HEK293 (cell line): ENCODE measurements around the gene KIF19.

ENCODE experiments used
- GFI1B ChIP-seq: fragments of 450-650 bp; formaldehyde crosslinking; IDR thresholded peaks from 2 replicates; pipeline ENCODE4 v1.5.1; 2016; ENCODE audit warnings: missing biosample characterization, missing genetic modification characterization
- HOXD13 ChIP-seq: sonication (generic); formaldehyde crosslinking; IDR thresholded peaks from 2 replicates; pipeline ENCODE4 v1.8.0; 2022; ENCODE audit warnings: missing genetic modification reagents, borderline replicate concordance
- SCRT1 ChIP-seq: fragments of 450-650 bp; formaldehyde crosslinking; IDR thresholded peaks from 2 replicates; pipeline ENCODE4 v1.5.1; 2016; ENCODE audit warnings: missing biosample characterization, missing genetic modification characterization, borderline replicate concordance
- SP2 ChIP-seq: fragments of 450-650 bp; formaldehyde crosslinking; IDR thresholded peaks from 2 replicates; pipeline ENCODE4 v1.5.1; 2016; ENCODE audit warnings: missing biosample characterization, missing genetic modification characterization
- SP7 ChIP-seq: fragments of 450-650 bp; formaldehyde crosslinking; IDR thresholded peaks from 2 replicates; pipeline ENCODE4 v1.5.1; 2016; ENCODE audit warnings: missing biosample characterization, missing genetic modification characterization
- WT1 ChIP-seq: fragments of 450-650 bp; formaldehyde crosslinking; IDR thresholded peaks from 2 replicates; pipeline ENCODE4 v1.5.1; 2016; ENCODE audit warnings: missing biosample characterization, missing genetic modification characterization
- ZNF24 ChIP-seq: fragments of 450-650 bp; formaldehyde crosslinking; IDR thresholded peaks from 2 replicates; pipeline ENCODE4 v1.5.1; 2016; ENCODE audit warnings: missing biosample characterization, missing genetic modification characterization
- ZNF302 ChIP-seq: fragments of 450-650 bp; formaldehyde crosslinking; IDR thresholded peaks from 2 replicates; pipeline ENCODE4 v1.5.1; 2016; ENCODE audit warnings: missing biosample characterization, missing genetic modification characterization, low read depth
- ZNF350 ChIP-seq: fragments of 450-650 bp; formaldehyde crosslinking; IDR thresholded peaks from 2 replicates; pipeline ENCODE4 v1.5.0; 2017; ENCODE audit warnings: missing biosample characterization, mild to moderate bottlenecking, missing genetic modification characterization
- ZNF391 ChIP-seq: fragments of 450-650 bp; formaldehyde crosslinking; IDR thresholded peaks from 2 replicates; pipeline ENCODE4 v1.5.1; 2016; ENCODE audit warnings: low read depth, missing biosample characterization, missing genetic modification characterization, borderline replicate concordance
- ZNF394 ChIP-seq: fragments of 450-650 bp; formaldehyde crosslinking; IDR thresholded peaks from 2 replicates; pipeline ENCODE4 v1.5.1; 2016; ENCODE audit warnings: missing biosample characterization, missing genetic modification characterization, mild to moderate bottlenecking, moderate library complexity, borderline replicate concordance
- ZNF404 ChIP-seq: fragments of 450-650 bp; formaldehyde crosslinking; IDR thresholded peaks from 2 replicates; pipeline ENCODE4 v1.5.1; 2017; ENCODE audit warnings: missing biosample characterization, missing genetic modification characterization
- ZNF521 ChIP-seq: fragments of 450-650 bp; formaldehyde crosslinking; IDR thresholded peaks from 2 replicates; pipeline ENCODE4 v1.5.1; 2017; ENCODE audit warnings: missing biosample characterization, mild to moderate bottlenecking, missing genetic modification characterization
- ZNF544 ChIP-seq: fragments of 450-650 bp; formaldehyde crosslinking; IDR thresholded peaks from 2 replicates; pipeline ENCODE4 v1.5.0; 2017; ENCODE audit warnings: missing biosample characterization, missing genetic modification characterization
- ZNF610 ChIP-seq: fragments of 450-650 bp; formaldehyde crosslinking; IDR thresholded peaks from 2 replicates; pipeline ENCODE4 v1.5.1; 2016; ENCODE audit warnings: missing biosample characterization, missing genetic modification characterization, borderline replicate concordance
- ZNF658 ChIP-seq: fragments of 450-650 bp; formaldehyde crosslinking; IDR thresholded peaks from 2 replicates; pipeline ENCODE4; 2016; ENCODE audit warnings: missing biosample characterization, missing genetic modification characterization
- ZNF660 ChIP-seq: fragments of 450-650 bp; IDR thresholded peaks from 2 replicates; pipeline ENCODE4 v1.5.1; 2018; ENCODE audit warnings: missing biosample characterization, mild to moderate bottlenecking, missing genetic modification characterization
- ZNF664 ChIP-seq: fragments of 450-650 bp; formaldehyde crosslinking; IDR thresholded peaks from 2 replicates; pipeline ENCODE4 v1.5.1; 2016; ENCODE audit warnings: missing biosample characterization, missing genetic modification characterization
- TF ChIP-seq, protein P1 (sequence below): fragments of 450-650 bp; formaldehyde crosslinking; IDR thresholded peaks from 2 replicates; pipeline ENCODE4 v1.5.1; 2016; ENCODE audit warnings: missing biosample characterization, missing genetic modification characterization
- TF ChIP-seq, protein P2 (sequence below): fragments of 450-650 bp; formaldehyde crosslinking; optimal IDR thresholded peaks from 2 replicates; pipeline ENCODE3; 2016; ENCODE audit warnings: missing biosample characterization, mild to moderate bottlenecking, missing genetic modification characterization
- TF ChIP-seq, protein P3 (sequence below): fragments of 450-650 bp; formaldehyde crosslinking; IDR thresholded peaks from 2 replicates; pipeline ENCODE4 v1.5.1; 2016; ENCODE audit warnings: missing biosample characterization, missing genetic modification characterization, low read depth
- TF ChIP-seq, protein P4 (sequence below): fragments of 450-650 bp; formaldehyde crosslinking; IDR thresholded peaks from 2 replicates; pipeline ENCODE4 v1.5.1; 2016; ENCODE audit warnings: missing biosample characterization, missing genetic modification characterization
- TF ChIP-seq, protein P5 (sequence below): fragments of 450-650 bp; formaldehyde crosslinking; IDR thresholded peaks from 2 replicates; pipeline ENCODE4 v1.5.1; 2016; ENCODE audit warnings: missing biosample characterization, missing genetic modification characterization
- TF ChIP-seq, protein P6 (sequence below): fragments of 450-650 bp; formaldehyde crosslinking; IDR thresholded peaks from 2 replicates; pipeline ENCODE4 v1.5.1; 2016; ENCODE audit warnings: missing biosample characterization, missing genetic modification characterization
- TF ChIP-seq, protein P7 (sequence below): fragments of 450-650 bp; formaldehyde crosslinking; IDR thresholded peaks from 2 replicates; pipeline ENCODE4 v1.5.0; 2017; ENCODE audit warnings: missing biosample characterization, missing genetic modification characterization, borderline replicate concordance

The KIF19 gene

DNA sequence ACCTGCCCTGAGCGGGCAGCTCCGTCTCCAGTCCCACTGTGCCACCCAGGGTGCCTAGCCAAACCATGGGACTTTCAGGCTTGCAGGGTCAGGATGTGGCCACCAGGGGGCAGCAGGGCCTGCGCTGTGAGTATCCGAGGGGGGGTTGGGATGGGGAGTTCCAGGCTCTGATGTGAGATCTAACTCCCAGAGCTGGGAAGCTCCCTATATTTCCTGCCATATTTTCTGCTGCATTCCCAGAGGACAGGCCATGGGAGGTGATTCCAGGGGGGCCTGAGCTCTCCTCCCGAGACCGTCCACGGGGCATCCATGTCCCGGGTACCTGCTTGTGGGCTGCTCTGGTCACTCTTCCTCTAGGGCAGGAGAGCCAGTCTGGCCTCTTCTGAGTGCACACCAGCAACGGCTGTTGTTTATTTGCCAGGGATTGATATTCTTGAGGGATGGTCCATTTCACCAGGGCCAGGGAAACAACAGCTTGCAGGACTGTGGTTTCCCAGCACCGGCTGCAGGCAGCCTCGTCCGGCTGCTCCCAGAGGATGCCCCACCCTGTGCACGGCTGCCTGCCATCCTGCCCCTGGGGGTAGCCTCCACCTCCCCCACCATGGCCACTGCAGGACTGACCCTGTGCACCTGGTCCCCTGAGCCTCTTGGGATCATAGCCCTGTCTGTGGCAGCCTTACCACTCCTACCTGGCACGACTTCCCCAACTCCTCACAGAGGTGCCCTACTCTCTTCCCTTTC, 42.5 kb downstream of the KIF19 start (continued):
- TF ChIP-seq ZNF391 (tag by site-specific recombination): no peak
- 0 out of 2 replicates have a peak, but pooled peaks have one; percentile 31 for TF ChIP-seq SP7 (tag by site-specific recombination)
- TF ChIP-seq ZNF544: no peak
- TF ChIP-seq HOXD13 (CRISPR knock-in tag): no peak
- TF ChIP-seq, protein P1, sequence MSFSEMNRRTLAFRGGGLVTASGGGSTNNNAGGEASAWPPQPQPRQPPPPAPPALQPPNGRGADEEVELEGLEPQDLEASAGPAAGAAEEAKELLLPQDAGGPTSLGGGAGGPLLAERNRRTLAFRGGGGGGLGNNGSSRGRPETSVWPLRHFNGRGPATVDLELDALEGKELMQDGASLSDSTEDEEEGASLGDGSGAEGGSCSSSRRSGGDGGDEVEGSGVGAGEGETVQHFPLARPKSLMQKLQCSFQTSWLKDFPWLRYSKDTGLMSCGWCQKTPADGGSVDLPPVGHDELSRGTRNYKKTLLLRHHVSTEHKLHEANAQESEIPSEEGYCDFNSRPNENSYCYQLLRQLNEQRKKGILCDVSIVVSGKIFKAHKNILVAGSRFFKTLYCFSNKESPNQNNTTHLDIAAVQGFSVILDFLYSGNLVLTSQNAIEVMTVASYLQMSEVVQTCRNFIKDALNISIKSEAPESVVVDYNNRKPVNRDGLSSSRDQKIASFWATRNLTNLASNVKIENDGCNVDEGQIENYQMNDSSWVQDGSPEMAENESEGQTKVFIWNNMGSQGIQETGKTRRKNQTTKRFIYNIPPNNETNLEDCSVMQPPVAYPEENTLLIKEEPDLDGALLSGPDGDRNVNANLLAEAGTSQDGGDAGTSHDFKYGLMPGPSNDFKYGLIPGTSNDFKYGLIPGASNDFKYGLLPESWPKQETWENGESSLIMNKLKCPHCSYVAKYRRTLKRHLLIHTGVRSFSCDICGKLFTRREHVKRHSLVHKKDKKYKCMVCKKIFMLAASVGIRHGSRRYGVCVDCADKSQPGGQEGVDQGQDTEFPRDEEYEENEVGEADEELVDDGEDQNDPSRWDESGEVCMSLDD (tag by site-specific recombination): no peak
- TF ChIP-seq, protein P2, sequence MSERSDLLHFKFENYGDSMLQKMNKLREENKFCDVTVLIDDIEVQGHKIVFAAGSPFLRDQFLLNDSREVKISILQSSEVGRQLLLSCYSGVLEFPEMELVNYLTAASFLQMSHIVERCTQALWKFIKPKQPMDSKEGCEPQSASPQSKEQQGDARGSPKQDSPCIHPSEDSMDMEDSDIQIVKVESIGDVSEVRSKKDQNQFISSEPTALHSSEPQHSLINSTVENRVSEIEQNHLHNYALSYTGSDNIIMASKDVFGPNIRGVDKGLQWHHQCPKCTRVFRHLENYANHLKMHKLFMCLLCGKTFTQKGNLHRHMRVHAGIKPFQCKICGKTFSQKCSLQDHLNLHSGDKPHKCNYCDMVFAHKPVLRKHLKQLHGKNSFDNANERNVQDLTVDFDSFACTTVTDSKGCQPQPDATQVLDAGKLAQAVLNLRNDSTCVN (tag by site-specific recombination): no peak
- TF ChIP-seq ZNF24 (tag by site-specific recombination): no peak
- TF ChIP-seq, protein P3, sequence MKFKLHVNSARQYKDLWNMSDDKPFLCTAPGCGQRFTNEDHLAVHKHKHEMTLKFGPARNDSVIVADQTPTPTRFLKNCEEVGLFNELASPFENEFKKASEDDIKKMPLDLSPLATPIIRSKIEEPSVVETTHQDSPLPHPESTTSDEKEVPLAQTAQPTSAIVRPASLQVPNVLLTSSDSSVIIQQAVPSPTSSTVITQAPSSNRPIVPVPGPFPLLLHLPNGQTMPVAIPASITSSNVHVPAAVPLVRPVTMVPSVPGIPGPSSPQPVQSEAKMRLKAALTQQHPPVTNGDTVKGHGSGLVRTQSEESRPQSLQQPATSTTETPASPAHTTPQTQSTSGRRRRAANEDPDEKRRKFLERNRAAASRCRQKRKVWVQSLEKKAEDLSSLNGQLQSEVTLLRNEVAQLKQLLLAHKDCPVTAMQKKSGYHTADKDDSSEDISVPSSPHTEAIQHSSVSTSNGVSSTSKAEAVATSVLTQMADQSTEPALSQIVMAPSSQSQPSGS (tag by site-specific recombination): no peak
- TF ChIP-seq, protein P4, sequence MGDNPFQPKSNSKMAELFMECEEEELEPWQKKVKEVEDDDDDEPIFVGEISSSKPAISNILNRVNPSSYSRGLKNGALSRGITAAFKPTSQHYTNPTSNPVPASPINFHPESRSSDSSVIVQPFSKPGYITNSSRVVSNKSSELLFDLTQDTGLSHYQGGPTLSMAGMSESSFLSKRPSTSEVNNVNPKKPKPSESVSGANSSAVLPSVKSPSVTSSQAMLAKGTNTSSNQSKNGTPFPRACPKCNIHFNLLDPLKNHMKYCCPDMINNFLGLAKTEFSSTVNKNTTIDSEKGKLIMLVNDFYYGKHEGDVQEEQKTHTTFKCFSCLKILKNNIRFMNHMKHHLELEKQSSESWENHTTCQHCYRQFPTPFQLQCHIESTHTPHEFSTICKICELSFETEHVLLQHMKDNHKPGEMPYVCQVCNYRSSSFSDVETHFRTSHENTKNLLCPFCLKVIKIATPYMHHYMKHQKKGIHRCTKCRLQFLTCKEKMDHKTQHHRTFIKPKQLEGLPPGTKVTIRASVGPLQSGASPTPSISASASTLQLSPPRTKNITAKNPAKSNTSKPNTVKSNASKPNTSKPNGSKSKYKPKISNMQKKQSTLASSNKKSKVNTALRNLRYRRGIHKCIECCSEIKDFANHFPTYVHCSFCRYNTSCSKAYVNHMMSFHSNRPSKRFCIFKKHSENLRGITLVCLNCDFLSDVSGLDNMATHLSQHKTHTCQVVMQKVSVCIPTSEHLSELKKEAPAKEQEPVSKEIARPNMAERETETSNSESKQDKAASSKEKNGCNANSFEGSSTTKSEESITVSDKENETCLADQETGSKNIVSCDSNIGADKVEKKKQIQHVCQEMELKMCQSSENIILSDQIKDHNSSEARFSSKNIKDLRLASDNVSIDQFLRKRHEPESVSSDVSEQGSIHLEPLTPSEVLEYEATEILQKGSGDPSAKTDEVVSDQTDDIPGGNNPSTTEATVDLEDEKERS (tag by site-specific recombination): no peak
- TF ChIP-seq ZNF404 (tag by site-specific recombination): no peak
- TF ChIP-seq GFI1B: no peak
- no peak for TF ChIP-seq ZNF394 (tag by site-specific recombination)
- no peak for TF ChIP-seq ZNF350 (tag by site-specific recombination)
- TF ChIP-seq SCRT1 (tag by site-specific recombination): no peak
- TF ChIP-seq ZNF658 (tag by site-specific recombination): no peak
- TF ChIP-seq ZNF660 (tag by site-specific recombination): no peak
- TF ChIP-seq, protein P5, sequence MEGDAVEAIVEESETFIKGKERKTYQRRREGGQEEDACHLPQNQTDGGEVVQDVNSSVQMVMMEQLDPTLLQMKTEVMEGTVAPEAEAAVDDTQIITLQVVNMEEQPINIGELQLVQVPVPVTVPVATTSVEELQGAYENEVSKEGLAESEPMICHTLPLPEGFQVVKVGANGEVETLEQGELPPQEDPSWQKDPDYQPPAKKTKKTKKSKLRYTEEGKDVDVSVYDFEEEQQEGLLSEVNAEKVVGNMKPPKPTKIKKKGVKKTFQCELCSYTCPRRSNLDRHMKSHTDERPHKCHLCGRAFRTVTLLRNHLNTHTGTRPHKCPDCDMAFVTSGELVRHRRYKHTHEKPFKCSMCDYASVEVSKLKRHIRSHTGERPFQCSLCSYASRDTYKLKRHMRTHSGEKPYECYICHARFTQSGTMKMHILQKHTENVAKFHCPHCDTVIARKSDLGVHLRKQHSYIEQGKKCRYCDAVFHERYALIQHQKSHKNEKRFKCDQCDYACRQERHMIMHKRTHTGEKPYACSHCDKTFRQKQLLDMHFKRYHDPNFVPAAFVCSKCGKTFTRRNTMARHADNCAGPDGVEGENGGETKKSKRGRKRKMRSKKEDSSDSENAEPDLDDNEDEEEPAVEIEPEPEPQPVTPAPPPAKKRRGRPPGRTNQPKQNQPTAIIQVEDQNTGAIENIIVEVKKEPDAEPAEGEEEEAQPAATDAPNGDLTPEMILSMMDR (tag by site-specific recombination): peak; percentile 81
- no peak for TF ChIP-seq ZNF664 (tag by site-specific recombination)
- TF ChIP-seq, protein P6, sequence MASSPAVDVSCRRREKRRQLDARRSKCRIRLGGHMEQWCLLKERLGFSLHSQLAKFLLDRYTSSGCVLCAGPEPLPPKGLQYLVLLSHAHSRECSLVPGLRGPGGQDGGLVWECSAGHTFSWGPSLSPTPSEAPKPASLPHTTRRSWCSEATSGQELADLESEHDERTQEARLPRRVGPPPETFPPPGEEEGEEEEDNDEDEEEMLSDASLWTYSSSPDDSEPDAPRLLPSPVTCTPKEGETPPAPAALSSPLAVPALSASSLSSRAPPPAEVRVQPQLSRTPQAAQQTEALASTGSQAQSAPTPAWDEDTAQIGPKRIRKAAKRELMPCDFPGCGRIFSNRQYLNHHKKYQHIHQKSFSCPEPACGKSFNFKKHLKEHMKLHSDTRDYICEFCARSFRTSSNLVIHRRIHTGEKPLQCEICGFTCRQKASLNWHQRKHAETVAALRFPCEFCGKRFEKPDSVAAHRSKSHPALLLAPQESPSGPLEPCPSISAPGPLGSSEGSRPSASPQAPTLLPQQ (tag by site-specific recombination): no peak
- no peak for TF ChIP-seq ZNF302 (tag by site-specific recombination)
- TF ChIP-seq WT1 (tag by site-specific recombination): no peak
- no peak for TF ChIP-seq SP2 (tag by site-specific recombination)
- TF ChIP-seq, protein P7, sequence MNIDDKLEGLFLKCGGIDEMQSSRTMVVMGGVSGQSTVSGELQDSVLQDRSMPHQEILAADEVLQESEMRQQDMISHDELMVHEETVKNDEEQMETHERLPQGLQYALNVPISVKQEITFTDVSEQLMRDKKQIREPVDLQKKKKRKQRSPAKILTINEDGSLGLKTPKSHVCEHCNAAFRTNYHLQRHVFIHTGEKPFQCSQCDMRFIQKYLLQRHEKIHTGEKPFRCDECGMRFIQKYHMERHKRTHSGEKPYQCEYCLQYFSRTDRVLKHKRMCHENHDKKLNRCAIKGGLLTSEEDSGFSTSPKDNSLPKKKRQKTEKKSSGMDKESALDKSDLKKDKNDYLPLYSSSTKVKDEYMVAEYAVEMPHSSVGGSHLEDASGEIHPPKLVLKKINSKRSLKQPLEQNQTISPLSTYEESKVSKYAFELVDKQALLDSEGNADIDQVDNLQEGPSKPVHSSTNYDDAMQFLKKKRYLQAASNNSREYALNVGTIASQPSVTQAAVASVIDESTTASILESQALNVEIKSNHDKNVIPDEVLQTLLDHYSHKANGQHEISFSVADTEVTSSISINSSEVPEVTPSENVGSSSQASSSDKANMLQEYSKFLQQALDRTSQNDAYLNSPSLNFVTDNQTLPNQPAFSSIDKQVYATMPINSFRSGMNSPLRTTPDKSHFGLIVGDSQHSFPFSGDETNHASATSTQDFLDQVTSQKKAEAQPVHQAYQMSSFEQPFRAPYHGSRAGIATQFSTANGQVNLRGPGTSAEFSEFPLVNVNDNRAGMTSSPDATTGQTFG (tag by site-specific recombination): no peak
- no peak for TF ChIP-seq ZNF610 (tag by site-specific recombination)
- no peak for TF ChIP-seq ZNF521 (tag by site-specific recombination)
